Ishikawa (cell line): ENCODE results near the gene CBLL1.

Experiments
- CREB1 ChIP-seq: IDR thresholded peaks from 2 replicates; pipeline ENCODE4 v1.6.1; 2012; ENCODE audit warnings: low read depth
- EGR1 ChIP-seq: IDR thresholded peaks from 2 replicates; pipeline ENCODE4 v1.6.1; 2012
- RAD21 ChIP-seq: IDR thresholded peaks from 2 replicates; pipeline ENCODE4 v1.6.1; 2012; ENCODE audit warnings: low read depth
- TAF1 ChIP-seq: IDR thresholded peaks from 2 replicates; pipeline ENCODE4 v1.6.1; 2012; ENCODE audit warnings: low read depth, mild to moderate bottlenecking
- YY1 ChIP-seq: IDR thresholded peaks from 2 replicates; pipeline ENCODE4 v1.6.1; 2012; ENCODE audit warnings: low read depth
- TF ChIP-seq, protein P1 (sequence below): IDR thresholded peaks from 2 replicates; pipeline ENCODE4 v1.6.1; 2012
- TF ChIP-seq, protein P2 (sequence below): IDR thresholded peaks from 2 replicates; pipeline ENCODE4 v1.6.1; 2012
- TF ChIP-seq, protein P3 (sequence below): IDR thresholded peaks from 2 replicates; pipeline ENCODE4 v1.6.1; 2012; ENCODE audit warnings: low read depth, mild to moderate bottlenecking

DNA sequence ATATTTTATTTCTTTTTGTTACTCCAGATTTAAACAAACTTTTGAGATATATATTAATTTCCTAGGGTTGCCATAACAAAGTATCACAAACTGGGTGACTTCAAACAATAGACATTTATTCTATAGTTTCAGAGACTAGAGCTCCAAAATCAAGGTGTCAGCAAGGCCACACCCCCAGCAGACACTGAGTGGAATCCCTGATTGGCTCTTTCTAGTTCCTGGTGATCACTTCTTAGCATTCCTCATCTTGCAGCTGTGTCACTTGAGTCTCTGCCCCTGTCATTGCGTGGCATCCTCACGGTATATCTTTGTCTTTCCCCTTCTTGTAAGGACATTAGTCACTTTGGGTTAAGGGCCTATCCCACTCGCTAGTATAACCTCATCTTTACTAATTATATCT, 66.7 kb downstream of the CBLL1 start:
- TF ChIP-seq TAF1 (no peak), EGR1 (no peak), RAD21 (no peak), YY1 (no peak), CREB1 (no peak)
- TF ChIP-seq, protein P1, sequence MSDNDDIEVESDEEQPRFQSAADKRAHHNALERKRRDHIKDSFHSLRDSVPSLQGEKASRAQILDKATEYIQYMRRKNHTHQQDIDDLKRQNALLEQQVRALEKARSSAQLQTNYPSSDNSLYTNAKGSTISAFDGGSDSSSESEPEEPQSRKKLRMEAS: no peak
- TF ChIP-seq, protein P2, sequence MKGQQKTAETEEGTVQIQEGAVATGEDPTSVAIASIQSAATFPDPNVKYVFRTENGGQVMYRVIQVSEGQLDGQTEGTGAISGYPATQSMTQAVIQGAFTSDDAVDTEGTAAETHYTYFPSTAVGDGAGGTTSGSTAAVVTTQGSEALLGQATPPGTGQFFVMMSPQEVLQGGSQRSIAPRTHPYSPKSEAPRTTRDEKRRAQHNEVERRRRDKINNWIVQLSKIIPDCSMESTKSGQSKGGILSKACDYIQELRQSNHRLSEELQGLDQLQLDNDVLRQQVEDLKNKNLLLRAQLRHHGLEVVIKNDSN: no peak
- TF ChIP-seq, protein P3, sequence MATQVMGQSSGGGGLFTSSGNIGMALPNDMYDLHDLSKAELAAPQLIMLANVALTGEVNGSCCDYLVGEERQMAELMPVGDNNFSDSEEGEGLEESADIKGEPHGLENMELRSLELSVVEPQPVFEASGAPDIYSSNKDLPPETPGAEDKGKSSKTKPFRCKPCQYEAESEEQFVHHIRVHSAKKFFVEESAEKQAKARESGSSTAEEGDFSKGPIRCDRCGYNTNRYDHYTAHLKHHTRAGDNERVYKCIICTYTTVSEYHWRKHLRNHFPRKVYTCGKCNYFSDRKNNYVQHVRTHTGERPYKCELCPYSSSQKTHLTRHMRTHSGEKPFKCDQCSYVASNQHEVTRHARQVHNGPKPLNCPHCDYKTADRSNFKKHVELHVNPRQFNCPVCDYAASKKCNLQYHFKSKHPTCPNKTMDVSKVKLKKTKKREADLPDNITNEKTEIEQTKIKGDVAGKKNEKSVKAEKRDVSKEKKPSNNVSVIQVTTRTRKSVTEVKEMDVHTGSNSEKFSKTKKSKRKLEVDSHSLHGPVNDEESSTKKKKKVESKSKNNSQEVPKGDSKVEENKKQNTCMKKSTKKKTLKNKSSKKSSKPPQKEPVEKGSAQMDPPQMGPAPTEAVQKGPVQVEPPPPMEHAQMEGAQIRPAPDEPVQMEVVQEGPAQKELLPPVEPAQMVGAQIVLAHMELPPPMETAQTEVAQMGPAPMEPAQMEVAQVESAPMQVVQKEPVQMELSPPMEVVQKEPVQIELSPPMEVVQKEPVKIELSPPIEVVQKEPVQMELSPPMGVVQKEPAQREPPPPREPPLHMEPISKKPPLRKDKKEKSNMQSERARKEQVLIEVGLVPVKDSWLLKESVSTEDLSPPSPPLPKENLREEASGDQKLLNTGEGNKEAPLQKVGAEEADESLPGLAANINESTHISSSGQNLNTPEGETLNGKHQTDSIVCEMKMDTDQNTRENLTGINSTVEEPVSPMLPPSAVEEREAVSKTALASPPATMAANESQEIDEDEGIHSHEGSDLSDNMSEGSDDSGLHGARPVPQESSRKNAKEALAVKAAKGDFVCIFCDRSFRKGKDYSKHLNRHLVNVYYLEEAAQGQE: no peak
